ENCODE data around the gene RND2. TPM values are rescaled to one million over a fixed set of nuclear protein-coding genes. Genes with fewer than 3 reads are reported as not detected.

The RND2 gene
- total and polyA plus RNA-seq, 9 of the 15 experiments (the other 6 are each of a cell fraction or from before 2014, with no cell fraction given): 0.15 to 1.9 (median 0.98) TPM

- peak; percentile 71 for TF ChIP-seq POLR2A (conservative IDR thresholded peaks at IDR 0.05)
- TF ChIP-seq, protein P1, sequence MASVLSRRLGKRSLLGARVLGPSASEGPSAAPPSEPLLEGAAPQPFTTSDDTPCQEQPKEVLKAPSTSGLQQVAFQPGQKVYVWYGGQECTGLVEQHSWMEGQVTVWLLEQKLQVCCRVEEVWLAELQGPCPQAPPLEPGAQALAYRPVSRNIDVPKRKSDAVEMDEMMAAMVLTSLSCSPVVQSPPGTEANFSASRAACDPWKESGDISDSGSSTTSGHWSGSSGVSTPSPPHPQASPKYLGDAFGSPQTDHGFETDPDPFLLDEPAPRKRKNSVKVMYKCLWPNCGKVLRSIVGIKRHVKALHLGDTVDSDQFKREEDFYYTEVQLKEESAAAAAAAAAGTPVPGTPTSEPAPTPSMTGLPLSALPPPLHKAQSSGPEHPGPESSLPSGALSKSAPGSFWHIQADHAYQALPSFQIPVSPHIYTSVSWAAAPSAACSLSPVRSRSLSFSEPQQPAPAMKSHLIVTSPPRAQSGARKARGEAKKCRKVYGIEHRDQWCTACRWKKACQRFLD (CRISPR knock-in tag; IDR thresholded peaks at IDR 0.05): 0 out of 2 replicates have a peak, but pooled peaks have one; percentile 44
- 0 out of 2 replicates have a peak, but pooled peaks have one; percentile 27 for TF ChIP-seq ZKSCAN1 (IDR thresholded peaks at IDR 0.05; ENCODE audit: low read depth, low read length)
- TF ChIP-seq ELF1 (tag; IDR thresholded peaks at IDR 0.05): no peak; the same call in 1 of the 2 replicates
- TF ChIP-seq BRD9 (IDR thresholded peaks at IDR 0.05; ENCODE audit: low read depth, partially characterized antibody): peak; percentile 81
- TF ChIP-seq TAF15 (IDR thresholded peaks at IDR 0.05; ENCODE audit: low read depth, low read length): no peak
- TF ChIP-seq EWSR1 (IDR thresholded peaks at IDR 0.05; ENCODE audit: borderline replicate concordance, low read depth, partially characterized antibody): no peak
- TF ChIP-seq ETV6 (IDR thresholded peaks at IDR 0.05; ENCODE audit: borderline replicate concordance in 1 of 2, low read depth in 2 of 2, low read length in 1 of 2): peak in 1 of 2 experiments; percentile 79; a peak in 1 of 4 replicates
- TF ChIP-seq ETV6 (CRISPR knock-in tag; IDR thresholded peaks at IDR 0.05; ENCODE audit: borderline replicate concordance): no peak
- peak in 1 of 2 experiments; percentile 77; a peak in 2 of 4 replicates for TF ChIP-seq MAZ (CRISPR knock-in tag; conservative IDR thresholded peaks at IDR 0.05 in 1 of 2, IDR thresholded peaks at IDR 0.05 in 1 of 2)
- TF ChIP-seq SPI1 (IDR thresholded peaks at IDR 0.05; ENCODE audit: borderline replicate concordance, low read depth, low read length): no peak
- no peak for TF ChIP-seq TEAD2 (tag; IDR thresholded peaks at IDR 0.05)
- TF ChIP-seq POLR2G (IDR thresholded peaks at IDR 0.05; ENCODE audit: low read depth, low read length): peak; percentile 59
- no peak for TF ChIP-seq RAD51 (IDR thresholded peaks at IDR 0.05; ENCODE audit: borderline replicate concordance, low read depth)
- peak; percentile 69 for TF ChIP-seq RBFOX2 (IDR thresholded peaks at IDR 0.05; ENCODE audit: low read depth, low read length)
- TF ChIP-seq CHD4 (IDR thresholded peaks at IDR 0.05; ENCODE audit: insufficient read depth, insufficient replicate concordance, low read depth, low read length, poor library complexity, severe bottlenecking): no peak
- no peak for TF ChIP-seq ZNF551 (CRISPR knock-in tag; IDR thresholded peaks at IDR 0.05)
- TF ChIP-seq RCOR1 (IDR thresholded peaks at IDR 0.05; ENCODE audit: borderline replicate concordance in 1 of 2, low read depth in 2 of 2, low read length in 2 of 2): peak in 1 of 2 experiments; percentile 51; a peak in 1 of 4 replicates
- TF ChIP-seq ZFPM2 (CRISPR knock-in tag; IDR thresholded peaks at IDR 0.05): no peak
Observed at GRCh38 chr17:43006639-43007551, 18.1 kb upstream of the RND2 start, which contains the start of gene IFI35 (continued).

All from K562 (cell line).